ENCODE results near the gene RAB36.

Gene RAB36

DNA sequence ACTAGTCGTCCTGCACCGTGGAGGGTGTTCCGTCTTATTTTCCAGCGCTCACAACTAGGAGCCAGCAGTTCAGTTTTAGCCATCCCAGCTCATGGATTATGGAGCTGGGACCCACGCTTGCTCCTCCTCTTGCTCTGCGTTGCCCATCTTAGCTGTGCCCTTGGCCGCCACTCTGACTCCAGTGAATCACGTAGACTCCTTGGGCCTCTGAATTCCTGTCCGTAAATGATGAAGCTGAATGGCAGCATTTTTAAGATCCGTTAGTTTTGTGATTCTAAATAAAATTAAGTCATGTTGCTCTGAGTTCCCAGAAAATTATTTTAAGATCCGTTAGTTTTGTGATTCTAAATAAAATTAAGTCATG, 58.8 kb downstream of the RAB36 start:
- DNase-seq (ENCODE audit: low read depth in 2 of 2, low spot score in 1 of 2): no peak

DNA sequence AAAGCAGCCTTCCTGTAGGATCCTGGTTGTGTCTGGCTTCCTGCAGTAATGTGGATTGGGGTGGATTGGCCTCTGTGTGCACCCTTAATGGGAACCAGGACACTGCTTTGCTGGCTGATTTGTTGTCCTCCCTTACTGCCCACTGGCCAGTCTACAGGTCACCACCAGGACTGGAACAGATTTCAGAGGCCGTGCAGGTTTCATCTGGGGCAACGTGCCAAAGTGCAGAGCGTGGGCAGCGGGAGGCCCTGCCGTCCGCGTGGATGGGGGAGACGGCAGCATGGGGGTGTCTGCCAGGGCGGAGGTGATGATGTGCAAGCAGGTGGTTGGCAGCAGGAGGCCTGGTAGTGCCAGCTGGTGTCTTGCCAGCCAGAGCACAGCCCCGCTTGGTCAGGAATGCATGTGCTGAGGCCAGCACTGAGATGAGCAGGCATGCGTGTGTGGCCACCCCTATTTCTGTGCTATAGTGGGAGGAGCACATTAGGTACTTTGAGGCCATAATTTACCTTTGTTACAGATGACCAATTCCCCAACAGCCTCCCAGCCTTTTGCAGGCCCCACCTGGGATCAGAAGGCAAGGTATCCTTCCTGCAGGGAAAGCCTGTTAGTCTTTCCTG, 59.4 kb downstream of the RAB36 start:
- DNase-seq (ENCODE audit: low read depth in 2 of 2, low spot score in 1 of 2): no peak

DNA sequence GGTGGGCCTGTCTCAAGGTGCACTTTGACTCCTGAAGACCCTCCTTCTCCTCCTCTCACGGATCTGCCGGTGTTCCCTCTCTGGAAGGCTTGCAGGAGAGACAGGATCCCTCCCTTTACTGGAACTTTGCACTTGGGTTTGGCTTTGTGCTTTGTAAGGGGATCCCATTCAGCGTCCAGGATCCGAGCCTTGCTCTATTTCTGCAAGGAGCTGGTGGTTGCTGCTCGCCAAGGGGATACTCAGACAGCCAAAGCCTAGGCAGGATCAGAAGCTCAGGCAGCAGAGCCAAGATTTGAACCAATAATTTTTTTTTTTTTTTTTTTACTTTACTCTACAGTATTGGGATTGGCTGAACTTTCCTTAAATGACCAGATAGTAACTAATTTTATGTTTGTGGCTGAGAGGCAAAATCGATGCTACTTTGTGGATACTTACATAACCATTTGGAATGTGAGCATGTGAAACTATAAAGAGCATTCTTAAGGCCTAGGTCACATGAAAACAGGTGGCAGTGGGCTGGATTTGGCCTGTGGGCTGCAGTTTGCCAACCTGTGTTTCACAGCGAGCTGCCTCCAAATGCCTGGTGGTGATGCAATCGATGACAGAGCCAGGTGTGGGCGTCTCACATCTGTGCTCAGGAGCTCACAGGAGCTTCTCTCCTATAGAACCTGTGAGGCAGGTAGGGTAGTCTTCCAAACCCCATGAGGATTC, 60.2 kb downstream of the RAB36 start:
- no peak for DNase-seq (ENCODE audit: low read depth in 2 of 2, low spot score in 1 of 2)

DNA sequence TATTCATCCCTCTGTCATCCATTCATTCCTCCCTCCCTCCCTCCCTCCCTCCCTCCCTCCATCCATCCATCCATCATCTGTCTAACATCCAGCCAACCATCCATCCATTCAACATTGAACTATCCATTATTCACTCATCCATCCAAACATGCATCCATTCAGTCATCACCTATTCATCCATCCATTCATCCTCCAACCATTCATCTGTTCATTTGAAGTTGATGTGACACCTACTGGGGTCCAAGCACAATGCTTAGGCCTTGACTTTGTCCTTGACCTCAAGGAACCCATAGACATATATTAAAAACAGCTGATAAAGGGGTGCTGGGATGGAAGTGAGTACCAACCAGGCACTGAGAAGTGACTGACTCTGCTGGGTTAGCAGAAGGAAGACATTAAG, 61.6 kb downstream of the RAB36 start:
- DNase-seq (ENCODE audit: low read depth in 2 of 2, low spot score in 1 of 2): no peak

DNA sequence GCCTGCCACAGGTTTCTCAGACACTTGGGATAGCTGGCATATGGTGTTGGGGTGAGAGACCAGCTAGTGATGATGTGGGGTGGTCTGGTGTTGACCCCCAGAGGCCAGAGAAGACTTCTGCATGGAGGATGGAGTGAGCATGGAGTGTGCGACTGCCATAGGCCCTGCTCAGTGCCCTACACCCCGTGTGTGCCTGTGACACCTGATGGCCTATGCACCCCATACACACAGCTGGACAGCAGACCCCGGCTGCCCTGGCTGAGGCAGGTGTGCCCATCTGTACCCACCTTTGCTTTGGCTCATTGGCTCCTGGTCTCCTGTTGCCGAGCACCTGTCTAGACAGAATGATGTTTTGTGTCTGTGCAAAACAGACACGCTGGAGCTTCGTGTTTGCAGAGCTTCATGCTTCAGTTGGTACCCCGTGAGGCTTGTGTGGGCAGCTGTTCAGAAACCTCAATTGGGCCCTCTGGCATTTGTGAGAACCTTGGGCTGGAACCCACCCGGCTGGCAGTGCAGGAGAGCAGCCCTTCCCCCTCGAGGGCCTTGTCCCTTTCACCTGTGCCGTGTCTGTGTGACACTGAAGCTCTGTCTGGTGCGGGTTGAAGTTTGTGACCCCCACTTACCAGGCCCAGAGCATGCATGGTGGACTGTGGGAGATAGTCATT, 62.6 kb downstream of the RAB36 start:
- DNase-seq (ENCODE audit: low read depth in 2 of 2, low spot score in 1 of 2): no peak

DNA sequence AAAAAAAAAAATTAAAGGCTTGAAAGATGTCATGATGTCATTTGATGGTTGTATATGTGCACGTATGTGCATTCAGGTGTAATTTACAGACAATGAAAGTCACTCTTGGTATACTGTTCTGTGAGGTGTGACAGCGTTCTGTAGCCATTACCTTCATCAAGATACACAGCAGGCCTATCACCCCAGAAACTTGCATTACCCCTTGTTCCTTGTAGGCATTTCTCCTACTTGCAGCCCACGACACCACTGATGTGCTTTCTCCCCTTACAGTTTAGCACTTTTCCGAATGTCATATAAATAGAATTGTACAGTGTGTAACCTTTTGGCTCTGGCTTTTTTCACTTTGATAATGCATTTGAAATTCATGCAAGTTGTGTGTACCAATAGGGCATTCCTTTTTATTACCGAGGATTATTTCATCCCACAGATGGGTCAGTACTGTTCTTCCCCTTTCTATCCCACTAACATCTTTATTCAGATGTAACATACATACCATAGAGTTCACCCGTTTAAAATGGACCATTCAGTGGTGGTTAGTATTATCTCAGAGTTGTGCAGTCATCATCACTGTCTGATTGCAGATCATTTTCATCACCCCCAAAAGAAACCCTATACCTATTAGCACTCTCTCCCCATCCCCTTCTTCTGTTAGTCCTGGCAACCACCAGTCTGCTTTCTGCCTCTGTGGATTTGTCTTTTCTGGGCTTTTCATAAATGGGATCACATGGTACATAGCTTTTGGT, 65.3 kb downstream of the RAB36 start:
- no peak for DNase-seq (ENCODE audit: low read depth in 2 of 2, low spot score in 1 of 2)

DNA sequence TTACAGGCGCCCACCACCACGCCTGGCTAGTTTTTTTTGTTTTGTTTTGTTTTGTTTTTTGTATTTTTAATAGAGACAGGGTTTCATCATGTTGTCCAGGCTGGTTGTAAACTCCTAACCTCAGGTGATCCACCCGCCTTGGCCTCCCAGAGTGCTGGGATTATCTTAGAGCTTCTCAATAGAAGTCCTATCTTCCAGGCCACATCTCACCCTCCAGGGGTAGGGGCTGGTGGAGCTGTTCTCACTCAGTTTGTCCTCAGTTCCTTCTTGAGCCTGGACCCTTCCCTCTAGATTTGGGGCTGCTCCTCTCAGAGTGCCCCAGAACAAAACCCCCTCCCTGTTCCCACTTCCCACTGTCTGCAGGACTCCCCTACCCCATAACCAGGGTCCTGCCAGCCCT, 66.3 kb downstream of the RAB36 start:
- DNase-seq (ENCODE audit: low read depth in 2 of 2, low spot score in 1 of 2): no peak

DNA sequence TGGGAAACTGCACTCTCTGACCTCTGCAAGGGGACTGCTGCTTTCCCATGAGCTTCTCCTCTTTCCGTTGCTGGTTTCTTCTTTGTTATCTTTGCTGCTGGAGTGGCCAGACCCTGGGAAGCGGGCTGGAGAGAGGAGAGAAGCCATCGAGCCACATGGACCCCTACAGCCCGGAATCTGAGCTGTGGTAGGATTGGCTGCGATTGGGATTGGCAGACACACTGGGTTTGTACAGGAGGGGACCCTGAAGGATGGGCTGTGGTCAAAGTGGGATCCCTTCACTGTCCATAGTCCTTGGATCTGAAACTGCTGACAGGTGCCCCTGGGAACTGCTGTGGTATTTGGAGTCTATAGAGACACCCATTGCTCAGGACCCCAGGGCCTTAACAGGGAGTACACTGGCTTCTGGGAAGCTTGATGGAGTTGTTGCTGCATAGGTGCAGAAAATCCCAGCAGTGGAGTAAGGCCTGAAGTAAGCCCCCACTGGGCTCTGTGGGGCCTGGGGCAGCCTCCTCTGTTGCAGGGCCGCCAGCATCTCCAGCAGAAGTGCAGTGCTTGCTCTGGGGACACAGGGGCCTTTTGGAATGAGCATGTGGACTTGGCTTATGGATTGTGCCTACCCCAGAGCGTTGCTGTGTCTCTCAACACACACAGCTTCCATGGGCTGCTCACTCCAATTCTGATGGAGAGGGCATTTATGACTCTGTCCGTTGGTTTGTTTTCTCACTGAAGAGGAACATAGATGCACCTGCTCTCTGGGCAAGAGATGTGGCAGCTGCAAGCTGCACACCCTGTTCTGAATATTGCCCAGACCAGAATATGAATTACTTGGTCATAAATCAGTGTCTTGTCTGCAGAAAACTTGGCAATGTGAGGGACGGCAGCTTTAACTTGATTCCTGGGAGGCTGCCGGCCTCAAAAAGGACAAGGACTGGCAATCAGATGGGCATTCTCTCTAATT, 67.1 kb downstream of the RAB36 start:
- no peak for DNase-seq (ENCODE audit: low read depth in 2 of 2, low spot score in 1 of 2)

DNA sequence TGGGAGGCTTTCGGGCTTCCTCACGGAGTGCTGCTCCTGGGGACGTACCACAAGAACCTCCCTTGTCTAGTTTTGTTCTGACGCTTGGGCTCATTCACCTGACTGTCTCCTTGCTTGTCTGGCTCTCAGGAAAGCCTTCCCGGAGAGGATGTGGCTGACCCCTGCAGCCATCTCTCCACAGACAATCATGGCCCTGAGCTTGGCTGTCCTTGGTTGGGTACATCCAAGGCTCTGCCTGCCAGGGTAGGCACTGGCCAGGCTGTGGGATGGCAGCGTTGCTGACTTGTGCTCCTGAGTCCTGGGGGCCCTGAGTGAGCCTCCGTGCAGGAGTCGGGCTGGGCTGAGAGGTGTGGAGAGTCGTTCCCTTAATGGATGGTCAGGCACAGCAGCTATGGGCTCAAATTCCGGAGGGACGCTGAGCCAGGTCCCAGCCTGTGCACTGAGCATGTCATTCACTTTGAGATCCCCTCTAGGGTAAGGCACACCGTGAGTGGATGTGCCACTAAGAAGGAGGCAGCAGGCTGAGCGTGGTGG, 67.8 kb downstream of the RAB36 start:
- no peak for DNase-seq (ENCODE audit: low read depth in 2 of 2, low spot score in 1 of 2)

DNA sequence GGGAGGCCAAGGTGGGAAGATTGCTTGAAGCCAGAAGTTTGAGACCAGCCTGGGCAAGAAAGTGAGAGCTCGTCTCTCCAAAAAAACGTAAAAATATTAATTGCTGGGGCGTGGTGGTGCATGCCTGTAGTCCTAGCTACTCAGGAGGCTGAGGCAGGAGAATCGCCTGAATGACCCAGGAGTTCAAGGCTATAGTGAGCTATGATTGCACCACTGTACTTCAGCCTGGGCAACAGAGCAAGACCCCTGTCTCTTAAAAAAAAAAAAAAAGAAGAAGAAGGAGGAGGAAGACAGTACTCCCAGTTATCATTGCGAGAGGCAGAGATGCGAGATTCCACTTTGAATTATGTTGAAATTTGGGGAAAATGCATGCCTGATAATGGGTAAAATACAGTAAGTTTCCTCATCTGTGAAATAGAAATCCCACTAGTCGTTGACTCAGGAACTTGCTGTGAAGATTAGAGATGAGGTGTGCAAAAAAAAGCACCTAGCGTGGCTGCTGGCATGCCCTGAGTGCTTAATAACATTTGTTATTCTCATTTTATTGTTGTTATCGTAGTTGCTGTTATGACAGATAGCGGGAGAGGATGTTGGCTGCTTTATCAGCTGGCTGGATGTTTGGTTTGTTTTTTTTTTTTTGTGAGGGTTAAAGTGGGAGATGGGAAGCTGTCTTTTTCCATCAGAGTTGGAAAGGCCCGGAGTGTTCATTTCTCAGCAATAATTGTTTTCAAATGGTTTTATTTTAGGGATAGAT, 68.5 kb downstream of the RAB36 start:
- DNase-seq (ENCODE audit: low read depth in 2 of 2, low spot score in 1 of 2): no peak
